Fibroblast of mammary gland (primary cell): ENCODE measurements around the gene TARBP1.

ENCODE experiments used
- DNase-seq: peaks from one replicate; pipeline ENCODE4 v3.0.0-alpha.2; 2010; ENCODE audit warnings: low read depth
- H3K4me3 ChIP-seq: 2 replicates; pipeline ENCODE4 v1.5.1; 2011; ENCODE audit warnings: low read depth, mild to moderate bottlenecking, low read length, moderate library complexity; ENCODE audit not compliant: control insufficient read depth
- TF ChIP-seq, protein P1 (sequence below): conservative IDR thresholded peaks from 2 replicates; pipeline ENCODE4 v1.5.1; 2011; ENCODE audit warnings: low read depth, low read length, inconsistent platforms; ENCODE audit not compliant: control insufficient read depth, insufficient read depth

Gene TARBP1

GRCh38 chr1:234396871-234397270, 82.1 kb downstream of the TARBP1 start:
- no peak overlapping the region for H3K4me3 ChIP-seq
- TF ChIP-seq, protein P1, sequence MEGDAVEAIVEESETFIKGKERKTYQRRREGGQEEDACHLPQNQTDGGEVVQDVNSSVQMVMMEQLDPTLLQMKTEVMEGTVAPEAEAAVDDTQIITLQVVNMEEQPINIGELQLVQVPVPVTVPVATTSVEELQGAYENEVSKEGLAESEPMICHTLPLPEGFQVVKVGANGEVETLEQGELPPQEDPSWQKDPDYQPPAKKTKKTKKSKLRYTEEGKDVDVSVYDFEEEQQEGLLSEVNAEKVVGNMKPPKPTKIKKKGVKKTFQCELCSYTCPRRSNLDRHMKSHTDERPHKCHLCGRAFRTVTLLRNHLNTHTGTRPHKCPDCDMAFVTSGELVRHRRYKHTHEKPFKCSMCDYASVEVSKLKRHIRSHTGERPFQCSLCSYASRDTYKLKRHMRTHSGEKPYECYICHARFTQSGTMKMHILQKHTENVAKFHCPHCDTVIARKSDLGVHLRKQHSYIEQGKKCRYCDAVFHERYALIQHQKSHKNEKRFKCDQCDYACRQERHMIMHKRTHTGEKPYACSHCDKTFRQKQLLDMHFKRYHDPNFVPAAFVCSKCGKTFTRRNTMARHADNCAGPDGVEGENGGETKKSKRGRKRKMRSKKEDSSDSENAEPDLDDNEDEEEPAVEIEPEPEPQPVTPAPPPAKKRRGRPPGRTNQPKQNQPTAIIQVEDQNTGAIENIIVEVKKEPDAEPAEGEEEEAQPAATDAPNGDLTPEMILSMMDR: no peak
- no peak for DNase-seq

GRCh38 chr1:234396092-234396491, 82.9 kb downstream of the TARBP1 start:
- no peak for DNase-seq

DNA sequence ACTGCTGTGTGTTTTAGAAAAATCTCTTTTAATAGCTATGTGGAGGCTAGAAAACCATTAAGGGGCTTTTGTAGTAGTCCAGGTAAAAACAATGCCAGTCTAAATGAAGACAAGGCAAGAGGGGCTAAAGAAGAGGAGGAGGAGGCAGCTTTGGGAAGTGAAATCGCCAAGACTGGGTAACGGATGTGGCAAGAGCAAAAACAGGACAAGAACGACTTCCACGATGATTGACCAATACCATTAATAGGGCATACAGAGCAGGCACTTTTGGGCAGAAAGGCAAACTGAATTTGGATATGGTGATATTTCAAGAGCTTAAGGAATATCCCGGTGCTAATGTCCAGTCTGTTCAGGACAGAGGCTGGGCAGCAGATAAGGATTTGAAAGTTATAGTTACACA, 83.7 kb downstream of the TARBP1 start:
- no peak for DNase-seq
- no peak overlapping the region for H3K4me3 ChIP-seq
- TF ChIP-seq, protein P1: no peak

More at GRCh38 chr1:234396092-234396491, 82.9 kb downstream of the TARBP1 start:
- TF ChIP-seq, protein P1: no peak
- no peak overlapping the region for H3K4me3 ChIP-seq

DNA sequence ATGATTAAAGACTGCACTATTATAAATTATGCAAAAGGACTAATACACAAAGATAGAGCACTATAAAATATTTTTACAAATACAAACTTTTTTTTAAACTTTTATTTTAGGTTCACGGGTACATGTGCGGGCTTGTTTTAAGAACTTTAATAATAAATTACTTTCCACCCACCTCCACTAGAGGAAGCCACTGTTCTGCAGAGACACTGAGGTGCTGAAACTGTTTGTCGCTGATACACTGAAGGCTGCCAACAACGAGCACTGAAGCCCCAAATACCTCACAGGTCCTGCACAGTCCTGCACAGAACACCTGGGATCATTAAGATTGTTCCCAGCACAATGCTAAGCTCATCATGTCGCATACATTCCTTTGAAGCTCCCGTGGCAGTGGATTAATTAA, 85.8 kb downstream of the TARBP1 start:
- DNase-seq: no peak
- TF ChIP-seq, protein P1: no peak
- H3K4me3 ChIP-seq: no peak overlapping the region

DNA sequence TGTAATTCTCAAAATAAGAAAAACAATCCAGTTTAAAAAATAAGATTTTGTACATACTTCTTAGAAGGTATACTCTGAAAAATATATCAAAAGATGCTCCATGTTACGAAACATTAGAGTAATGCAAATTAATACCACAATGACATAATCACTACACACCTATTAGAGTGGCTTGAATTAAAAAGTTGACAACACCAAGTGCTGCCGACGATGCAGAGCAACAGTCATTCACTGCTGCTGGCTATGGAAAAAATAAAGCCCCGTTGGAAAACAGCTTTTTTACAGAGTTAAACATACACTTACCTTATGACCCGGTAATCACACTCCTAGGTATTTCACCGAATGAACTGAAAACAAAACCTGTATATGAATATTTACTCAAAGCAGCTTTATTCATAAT, 90.9 kb downstream of the TARBP1 start:
- DNase-seq: no peak
- TF ChIP-seq, protein P1: no peak

DNA sequence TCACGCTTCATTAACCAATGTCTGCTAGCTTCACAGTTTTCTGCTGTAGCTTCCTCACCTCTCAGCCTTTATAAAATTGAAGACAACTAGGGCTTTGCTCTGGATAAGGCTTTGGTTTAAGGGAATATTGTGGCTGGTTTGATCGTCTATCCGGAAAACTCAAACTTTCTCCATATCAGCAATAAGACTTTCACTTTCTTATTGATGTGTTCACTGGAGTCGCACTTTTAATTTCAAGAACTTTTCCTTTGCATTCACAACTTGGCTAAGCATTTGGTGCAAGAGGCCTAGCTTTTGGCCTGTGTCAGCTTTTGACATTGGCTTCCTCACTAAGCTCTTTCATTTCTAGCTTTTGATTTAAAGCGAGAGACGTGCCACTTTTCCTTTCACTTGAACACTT, 92.9 kb downstream of the TARBP1 start:
- TF ChIP-seq, protein P1: no peak
- no peak overlapping the region for H3K4me3 ChIP-seq
- no peak for DNase-seq

More for the DNA sequence above, 90.9 kb downstream of the TARBP1 start:
- H3K4me3 ChIP-seq: no peak overlapping the region
